ENCODE results near the gene NAA38.
"Not testable (repeated sequence)": the region's sequence is repeated elsewhere in the genome, so short reads cannot be mapped to it uniquely, and the experiment has no call there.

Gene NAA38

DNA sequence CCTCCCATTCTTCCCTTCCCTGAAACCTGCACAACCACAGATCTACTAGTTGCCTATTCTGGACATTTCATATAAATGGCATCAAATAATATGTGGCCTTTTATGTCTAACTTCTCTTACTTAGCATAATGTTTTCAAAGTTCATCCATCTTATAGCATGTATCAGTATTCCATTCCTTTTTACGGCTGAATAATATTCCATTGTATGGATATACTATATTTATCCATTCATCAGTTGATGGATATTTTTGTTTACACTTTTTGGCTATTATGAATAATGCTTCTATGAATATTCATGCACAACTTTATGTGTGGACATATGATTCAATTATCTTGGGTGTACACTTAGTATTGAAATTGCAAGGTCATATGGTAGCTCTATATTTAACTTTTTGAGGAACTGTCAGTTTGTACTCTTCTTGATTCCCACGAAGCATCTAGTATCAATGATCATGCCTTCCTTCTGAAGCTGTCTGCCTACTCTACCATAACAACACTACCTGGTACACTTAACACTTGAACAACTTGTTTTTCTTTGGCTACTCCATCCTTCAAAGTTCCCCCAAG is 18.5 kb upstream of the NAA38 start:
- H3K27ac ChIP-seq: peak overlapping the region; percentile 30

DNA sequence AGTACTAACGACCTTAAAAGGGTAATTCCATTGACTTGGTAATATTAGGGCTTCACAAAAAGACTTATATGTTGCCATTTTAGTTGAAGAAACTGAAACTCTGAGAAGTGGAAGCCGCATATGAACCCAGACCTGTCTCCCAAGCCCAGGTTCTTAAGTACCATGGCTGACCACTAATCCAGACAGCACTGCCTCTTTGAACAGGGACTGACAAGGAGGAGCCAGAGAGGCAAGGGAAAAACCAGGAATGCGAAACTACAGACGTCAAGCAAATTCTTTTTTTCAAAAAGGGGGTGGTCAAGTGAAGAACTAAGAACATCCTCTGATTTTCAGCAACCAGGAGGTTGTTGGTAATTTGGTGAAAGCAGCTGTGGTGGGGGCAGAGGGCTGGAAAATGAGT is 15.7 kb upstream of the NAA38 start:
- TF ChIP-seq, protein P1, sequence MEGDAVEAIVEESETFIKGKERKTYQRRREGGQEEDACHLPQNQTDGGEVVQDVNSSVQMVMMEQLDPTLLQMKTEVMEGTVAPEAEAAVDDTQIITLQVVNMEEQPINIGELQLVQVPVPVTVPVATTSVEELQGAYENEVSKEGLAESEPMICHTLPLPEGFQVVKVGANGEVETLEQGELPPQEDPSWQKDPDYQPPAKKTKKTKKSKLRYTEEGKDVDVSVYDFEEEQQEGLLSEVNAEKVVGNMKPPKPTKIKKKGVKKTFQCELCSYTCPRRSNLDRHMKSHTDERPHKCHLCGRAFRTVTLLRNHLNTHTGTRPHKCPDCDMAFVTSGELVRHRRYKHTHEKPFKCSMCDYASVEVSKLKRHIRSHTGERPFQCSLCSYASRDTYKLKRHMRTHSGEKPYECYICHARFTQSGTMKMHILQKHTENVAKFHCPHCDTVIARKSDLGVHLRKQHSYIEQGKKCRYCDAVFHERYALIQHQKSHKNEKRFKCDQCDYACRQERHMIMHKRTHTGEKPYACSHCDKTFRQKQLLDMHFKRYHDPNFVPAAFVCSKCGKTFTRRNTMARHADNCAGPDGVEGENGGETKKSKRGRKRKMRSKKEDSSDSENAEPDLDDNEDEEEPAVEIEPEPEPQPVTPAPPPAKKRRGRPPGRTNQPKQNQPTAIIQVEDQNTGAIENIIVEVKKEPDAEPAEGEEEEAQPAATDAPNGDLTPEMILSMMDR (IDR thresholded peaks at IDR 0.05): no peak
- Histone ChIP-seq H3K27me3 (no peaks in the 10 kb centered on the region), H3K27ac (peak overlapping the region; percentile 36), H3K9me3 (no peaks in the 10 kb centered on the region), H3K4me1 (ENCODE audit: control insufficient read depth in 1 of 2, insufficient read depth in 1 of 2, low read depth in 1 of 2, low read length in 1 of 2) (peaks cover 46 to 49% of the 10 kb centered on the region in 2 experiments), H3K4me3 (ENCODE audit: low read depth in 1 of 2, low read length in 1 of 2) (no peak overlapping the region), H3K36me3 (no peaks in the 10 kb centered on the region)

More for the DNA sequence above, 18.5 kb upstream of the NAA38 start:
- Histone ChIP-seq H3K27me3 (no peaks in the 10 kb centered on the region), H3K4me1 (ENCODE audit: control insufficient read depth in 1 of 2, insufficient read depth in 1 of 2, low read depth in 1 of 2, low read length in 1 of 2) (peaks cover 29 to 32% of the 10 kb centered on the region in 2 experiments), H3K4me3 (ENCODE audit: low read depth in 1 of 2, low read length in 1 of 2) (no peak overlapping the region), H3K9me3 (no peaks in the 10 kb centered on the region), H3K36me3 (no peaks in the 10 kb centered on the region)
- TF ChIP-seq, protein P1 (IDR thresholded peaks at IDR 0.05): no peak

DNA sequence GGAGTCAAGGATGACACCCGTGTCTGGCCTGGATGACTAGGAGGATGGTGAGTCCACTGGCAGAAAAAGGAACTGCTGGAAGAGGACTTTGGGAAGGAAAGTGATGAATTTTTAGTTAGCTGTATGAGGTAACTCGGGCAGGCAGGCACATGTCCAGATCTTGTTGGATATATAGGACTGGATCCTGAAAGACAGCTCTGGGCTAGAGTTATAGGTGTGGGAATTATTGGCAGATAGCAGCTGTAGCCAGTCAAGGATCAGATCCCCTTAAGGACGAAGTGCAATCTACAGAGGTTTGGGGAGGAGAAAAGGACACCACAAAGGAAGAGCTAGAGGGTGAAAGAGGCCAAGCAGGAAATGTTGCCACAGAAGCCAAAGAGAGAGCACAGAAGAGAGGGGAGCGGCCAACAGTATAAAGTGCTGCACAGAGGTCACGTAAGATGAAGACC is 10.5 kb upstream of the NAA38 start:
- Histone ChIP-seq H3K9me3 (no peaks in the 10 kb centered on the region), H3K27ac (peak overlapping the region; percentile 80), H3K4me1 (ENCODE audit: control insufficient read depth in 1 of 2, insufficient read depth in 1 of 2, low read depth in 1 of 2, low read length in 1 of 2) (peaks cover 63 to 64% of the 10 kb centered on the region in 2 experiments), H3K4me3 (ENCODE audit: low read depth in 1 of 2, low read length in 1 of 2) (peak overlapping the region; percentile 23 to 29), H3K27me3 (no peaks in the 10 kb centered on the region), H3K36me3 (no peaks in the 10 kb centered on the region)
- TF ChIP-seq, protein P1 (IDR thresholded peaks at IDR 0.05): no peak

DNA sequence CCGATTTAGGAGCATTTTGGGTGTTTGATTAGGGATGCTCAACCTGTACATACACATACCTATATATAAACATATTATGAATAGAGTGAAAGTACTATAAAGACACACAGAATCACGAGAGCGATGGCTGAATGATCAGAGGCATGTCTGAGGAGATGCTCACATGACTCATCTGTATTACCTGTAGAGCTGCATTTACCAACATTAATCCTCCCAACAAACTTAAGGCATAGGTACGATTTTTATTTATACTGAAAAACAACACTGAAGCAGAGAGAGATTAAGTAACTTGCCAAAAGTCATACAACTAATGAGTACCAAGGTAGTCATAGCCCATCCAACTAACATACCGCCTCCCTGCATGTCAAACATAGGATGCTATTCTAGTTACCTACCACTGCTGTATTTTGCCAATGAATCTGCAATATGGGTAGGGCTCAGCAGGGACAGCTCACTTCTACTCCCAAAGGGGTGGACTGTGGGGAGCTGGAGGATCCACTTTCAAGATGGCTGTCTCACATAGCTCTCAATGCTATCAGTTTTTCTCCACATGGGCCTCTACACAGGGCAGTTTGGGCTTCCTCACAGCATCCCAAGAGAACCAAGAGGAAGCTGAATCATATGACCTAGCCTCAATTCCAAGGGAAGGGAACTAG is 7.8 kb upstream of the NAA38 start:
- no peaks in the 10 kb centered on the region for H3K36me3 ChIP-seq
- H3K27me3 ChIP-seq: no peaks in the 10 kb centered on the region
- TF ChIP-seq, protein P1 (IDR thresholded peaks at IDR 0.05): no peak
- H3K9me3 ChIP-seq: no peaks in the 10 kb centered on the region
- no peak overlapping the region for H3K27ac ChIP-seq
- no peak overlapping the region for H3K4me3 ChIP-seq (ENCODE audit: low read depth in 1 of 2, low read length in 1 of 2)
- H3K4me1 ChIP-seq (ENCODE audit: control insufficient read depth in 1 of 2, insufficient read depth in 1 of 2, low read depth in 1 of 2, low read length in 1 of 2): peaks cover 38 to 39% of the 10 kb centered on the region in 2 experiments

DNA sequence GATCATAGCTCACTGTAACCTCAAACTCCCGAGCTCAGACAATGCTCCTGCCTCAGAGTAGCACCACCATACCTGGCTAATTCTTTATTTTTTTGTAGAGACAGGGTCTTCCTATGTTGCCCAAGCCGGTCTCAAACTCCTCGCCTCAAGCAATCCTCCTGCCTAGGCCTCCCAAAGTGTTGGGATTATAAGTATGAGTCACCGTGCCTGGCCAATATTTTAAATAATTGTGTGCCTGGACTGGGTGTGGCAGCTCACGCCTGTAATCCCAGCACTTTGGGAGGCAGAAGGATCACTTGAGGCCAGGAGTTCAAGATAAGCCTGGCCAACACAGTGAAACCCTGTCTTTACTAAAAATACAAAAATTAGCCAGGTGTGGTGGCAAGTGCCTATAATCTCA is 7.0 kb upstream of the NAA38 start:
- H3K36me3 ChIP-seq; H3K4me3 ChIP-seq (ENCODE audit: low read depth in 1 of 2, low read length in 1 of 2); H3K27me3 ChIP-seq; H3K27ac ChIP-seq; H3K9me3 ChIP-seq: not testable (repeated sequence)
- peaks cover 30 to 32% of the 10 kb centered on the region in 2 experiments for H3K4me1 ChIP-seq (ENCODE audit: control insufficient read depth in 1 of 2, insufficient read depth in 1 of 2, low read depth in 1 of 2, low read length in 1 of 2)

DNA sequence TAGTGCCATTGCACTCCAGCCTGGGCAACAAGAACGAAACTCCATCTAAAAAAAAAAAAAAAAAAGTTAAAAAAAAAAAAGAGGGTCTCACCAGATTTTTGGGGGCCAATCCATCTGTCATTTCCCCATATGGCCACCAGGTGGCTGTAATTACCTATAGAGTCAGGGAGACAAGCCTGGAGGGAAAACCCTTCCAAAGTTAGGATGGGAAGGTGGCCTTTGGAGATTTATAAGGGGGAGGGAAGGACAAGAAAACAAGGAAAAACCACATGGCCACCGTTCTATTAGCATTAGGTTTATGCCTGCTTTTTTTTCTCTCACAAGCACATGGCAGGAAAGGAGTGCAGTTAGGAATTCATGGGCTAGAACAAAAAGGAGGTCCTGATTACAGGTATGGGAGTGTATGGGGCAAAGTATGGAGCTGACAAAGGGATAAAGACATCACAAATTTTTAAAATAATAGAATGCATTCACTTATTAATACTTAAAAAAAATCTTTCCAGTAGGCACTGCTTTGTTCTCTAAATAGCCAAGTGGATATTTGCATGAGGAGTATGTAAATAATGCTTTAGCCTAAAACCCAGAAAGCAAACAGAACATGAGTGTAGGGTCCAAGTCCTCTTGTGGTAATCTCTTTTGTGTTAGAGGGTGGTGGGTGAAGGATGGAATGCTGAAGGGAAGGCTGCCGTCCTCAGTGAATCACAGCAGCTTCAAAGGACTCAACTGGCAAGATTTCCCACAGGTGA is 5.5 kb upstream of the NAA38 start:
- Histone ChIP-seq H3K27ac (no peak overlapping the region), H3K36me3 (no peaks in the 10 kb centered on the region), H3K4me3 (ENCODE audit: low read depth in 1 of 2, low read length in 1 of 2) (no peak overlapping the region), H3K27me3 (no peaks in the 10 kb centered on the region), H3K4me1 (ENCODE audit: control insufficient read depth in 1 of 2, insufficient read depth in 1 of 2, low read depth in 1 of 2, low read length in 1 of 2) (peaks cover 27 to 29% of the 10 kb centered on the region in 2 experiments), H3K9me3 (no peaks in the 10 kb centered on the region)
- TF ChIP-seq, protein P1 (IDR thresholded peaks at IDR 0.05): peak; percentile 79

Measured in neutrophil (primary cell).